NCI-H524 treated with DMSO at 0.1 percent for 48 hours (cell line): ENCODE results near the gene TMEM132E.
A peak's percentile ranks its signal among the peaks of the same experiment; 100 is the strongest.
"Not testable (repeated sequence)": the region's sequence is repeated elsewhere in the genome, so short reads cannot be mapped to it uniquely, and the experiment has no call there.

Experiments
- DNase-seq: peaks from one replicate; lab custom pipeline; 2025; lab: John Stamatoyannopoulos, UW

TMEM132E gene, protein sequence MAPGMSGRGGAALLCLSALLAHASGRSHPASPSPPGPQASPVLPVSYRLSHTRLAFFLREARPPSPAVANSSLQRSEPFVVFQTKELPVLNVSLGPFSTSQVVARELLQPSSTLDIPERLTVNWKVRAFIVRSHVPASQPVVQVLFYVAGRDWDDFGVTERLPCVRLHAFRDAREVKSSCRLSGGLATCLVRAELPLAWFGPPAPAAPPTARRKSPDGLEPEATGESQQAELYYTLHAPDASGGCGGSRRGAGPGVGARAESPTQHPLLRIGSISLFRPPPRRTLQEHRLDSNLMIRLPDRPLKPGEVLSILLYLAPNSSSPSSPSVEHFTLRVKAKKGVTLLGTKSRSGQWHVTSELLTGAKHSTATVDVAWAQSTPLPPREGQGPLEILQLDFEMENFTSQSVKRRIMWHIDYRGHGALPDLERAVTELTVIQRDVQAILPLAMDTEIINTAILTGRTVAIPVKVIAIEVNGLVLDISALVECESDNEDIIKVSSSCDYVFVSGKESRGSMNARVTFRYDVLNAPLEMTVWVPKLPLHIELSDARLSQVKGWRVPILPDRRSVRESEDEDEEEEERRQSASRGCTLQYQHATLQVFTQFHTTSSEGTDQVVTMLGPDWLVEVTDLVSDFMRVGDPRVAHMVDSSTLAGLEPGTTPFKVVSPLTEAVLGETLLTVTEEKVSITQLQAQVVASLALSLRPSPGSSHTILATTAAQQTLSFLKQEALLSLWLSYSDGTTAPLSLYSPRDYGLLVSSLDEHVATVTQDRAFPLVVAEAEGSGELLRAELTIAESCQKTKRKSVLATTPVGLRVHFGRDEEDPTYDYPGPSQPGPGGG (N-terminal part only)

DNA sequence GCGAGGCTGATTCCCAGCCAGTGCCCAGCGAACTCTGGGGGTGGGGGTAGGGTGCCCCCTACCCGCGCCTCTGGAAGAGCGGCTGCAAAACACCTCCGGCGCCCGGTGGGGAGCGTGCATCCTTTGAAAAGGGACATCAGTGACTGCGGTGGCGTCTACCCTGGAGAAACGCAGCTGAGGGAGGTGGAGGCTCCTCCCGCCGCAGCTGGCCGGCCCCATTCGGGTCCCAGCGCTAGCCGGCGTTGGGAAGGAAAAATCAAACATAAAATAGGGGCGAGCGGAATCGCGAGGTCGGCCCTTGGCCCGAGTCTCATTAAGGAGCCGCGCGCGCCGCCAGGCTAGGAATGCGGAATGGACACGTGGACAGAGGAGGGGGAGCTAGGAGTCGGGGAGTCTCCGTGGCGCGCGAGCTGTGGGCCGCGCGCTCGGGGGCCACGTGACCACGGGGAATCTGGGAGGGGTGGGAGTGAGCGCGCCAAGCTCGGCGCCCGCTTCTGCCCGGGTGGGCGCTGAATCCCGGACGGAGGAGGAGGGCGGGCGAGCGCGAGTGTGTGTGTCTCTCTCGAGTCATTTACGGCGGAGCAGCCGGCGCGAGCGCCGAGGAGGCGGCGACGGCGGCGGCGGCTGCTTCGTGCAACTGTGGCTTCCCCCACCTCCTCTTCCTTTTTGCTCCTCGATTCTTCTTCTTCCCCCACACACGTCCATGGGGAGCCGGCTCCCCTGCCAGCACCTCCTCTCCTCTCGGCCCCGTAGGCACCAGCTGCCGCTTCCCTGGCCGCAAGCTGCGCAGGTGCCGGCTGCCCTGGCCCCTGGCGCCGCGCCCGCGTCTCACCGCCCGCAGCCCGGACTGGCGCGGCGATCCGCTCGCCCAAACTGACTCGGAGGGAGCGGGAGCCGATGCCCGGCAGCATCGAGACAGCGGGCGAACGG is at the start of gene TMEM132E:
Gene TMEM132E, plus strand, starts transcription at position 566 of the 930 bp plus-strand sequence. CDS start 1,495 bp downstream, outside the sequence.
- peak; percentile 59 for DNase-seq

DNA sequence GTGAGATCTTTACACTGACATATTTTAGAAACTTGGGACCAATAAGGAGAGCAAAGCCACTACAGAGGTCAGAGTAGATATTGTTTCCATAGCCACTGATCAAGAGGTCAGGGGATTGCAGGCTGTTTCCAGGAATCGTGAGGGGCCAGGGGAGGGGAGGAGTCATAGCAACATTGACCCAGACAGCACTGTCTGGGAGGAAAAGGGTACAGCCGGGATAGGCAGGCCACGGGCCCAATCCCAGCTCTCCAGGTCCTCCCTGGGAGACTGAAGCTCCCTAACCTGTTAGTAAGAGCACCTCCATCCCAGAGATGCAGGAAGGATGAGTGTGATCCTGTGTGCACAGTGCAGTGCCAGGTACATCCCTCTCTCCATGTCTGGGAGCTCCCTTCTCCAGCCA is 48.5 kb upstream of the TMEM132E start:
- no peak for DNase-seq

DNA sequence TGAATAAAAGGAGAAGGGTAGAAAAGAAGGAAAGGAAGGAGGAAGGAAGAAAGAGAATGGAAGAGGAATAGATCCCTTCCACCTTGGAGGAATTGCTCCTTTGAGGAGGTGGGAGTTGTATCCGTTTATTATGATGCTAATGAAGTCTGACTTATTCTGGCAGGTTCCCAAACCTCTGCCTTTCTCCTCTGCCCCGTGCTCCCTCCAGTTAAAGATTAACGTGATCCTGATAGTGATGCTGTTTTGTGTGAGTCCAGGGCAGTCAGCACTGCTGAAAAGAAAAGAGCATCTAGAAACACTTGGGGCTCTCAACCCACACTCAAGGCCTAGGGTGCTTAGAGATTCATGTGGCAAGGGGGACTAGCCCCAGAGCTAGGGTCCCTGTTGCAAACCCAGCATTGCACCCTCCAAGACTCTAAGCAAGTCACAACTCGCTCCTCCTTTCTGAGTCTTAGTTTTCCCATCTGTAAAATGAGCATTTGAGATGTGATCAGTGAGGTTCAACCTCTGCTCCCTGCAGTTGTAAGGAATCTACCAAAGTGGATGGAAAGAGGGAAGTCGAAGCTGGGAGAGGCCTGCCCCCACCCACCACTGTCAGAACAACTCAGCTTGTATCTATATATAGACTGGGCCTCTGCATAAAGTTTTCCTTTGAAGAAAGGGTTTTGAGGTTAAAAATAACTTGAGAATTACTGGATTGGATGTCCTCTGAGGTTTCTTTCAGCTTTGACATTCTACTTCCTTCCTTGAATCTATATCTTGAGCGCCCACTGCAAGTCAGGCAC is 46.9 kb upstream of the TMEM132E start:
- DNase-seq, result no peak

DNA sequence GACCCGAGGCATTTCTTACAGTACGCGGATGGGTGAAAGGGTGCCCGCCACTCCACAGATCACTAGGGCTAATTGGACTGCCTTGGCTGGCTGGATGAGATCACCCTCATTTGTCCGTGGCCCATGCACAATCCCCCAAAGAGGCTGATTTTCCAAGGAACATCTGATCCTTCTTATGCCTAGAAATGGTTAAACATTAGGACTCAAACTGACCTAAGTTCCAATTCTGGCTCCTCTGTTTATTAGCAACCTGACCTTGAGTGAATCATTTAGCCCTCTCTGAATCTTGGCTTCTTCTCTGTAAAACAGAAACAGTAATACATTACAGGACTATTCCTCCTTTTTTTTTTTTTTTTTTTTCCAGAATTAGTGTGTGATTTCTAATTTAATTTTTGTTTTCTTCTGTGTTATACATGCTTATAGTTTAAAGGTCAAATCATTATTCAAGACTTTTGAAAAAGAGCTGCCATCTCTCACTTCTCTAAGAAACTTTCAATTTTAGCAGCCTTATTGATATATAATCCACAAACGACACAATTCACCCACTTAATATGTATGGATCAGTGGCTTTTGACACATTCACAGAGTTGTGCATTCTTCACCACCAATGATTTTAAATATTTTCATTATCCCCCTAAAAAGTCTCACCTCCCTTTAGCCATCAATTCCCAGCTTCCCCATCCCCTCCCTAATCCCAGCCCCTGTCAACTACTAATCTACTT is 45.4 kb upstream of the TMEM132E start:
- DNase-seq, result no peak

DNA sequence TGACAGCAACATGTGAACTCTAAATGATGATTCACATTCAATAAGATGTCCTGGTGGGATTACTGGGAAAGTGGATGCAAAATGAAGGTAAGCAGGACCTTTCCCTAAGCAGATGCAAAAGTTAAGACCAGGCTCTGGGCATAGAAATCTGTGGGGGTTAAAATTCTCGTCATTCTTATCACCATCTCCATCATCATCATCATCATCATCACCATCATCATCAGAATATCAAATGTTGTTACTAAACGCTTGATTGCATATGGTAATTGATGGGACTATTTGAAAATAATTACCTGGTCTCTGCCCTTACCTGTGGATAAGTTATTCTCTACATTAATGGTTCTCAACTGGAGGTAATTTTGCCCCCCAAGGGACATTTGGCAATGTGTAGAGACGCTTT is 41.9 kb upstream of the TMEM132E start:
- DNase-seq, result no peak

DNA sequence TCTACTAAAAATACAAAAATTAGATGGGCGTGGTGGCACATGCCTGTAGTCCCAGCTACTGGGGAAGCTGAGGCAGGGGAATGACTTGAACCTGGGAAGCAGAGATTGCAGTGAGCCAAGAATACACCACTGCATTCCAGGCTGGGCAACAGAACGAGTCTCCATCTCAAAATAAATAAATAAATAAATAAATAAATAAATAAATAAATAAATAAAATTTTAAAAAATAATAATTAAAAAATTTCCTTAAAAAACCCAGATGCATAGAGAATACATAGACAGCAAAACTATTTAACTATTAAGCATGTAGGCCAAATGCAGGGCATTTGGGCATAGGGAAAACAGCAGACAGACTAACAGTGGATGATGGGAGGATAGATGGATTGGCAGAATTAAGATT is 40.8 kb upstream of the TMEM132E start:
- DNase-seq, result not testable (repeated sequence)

DNA sequence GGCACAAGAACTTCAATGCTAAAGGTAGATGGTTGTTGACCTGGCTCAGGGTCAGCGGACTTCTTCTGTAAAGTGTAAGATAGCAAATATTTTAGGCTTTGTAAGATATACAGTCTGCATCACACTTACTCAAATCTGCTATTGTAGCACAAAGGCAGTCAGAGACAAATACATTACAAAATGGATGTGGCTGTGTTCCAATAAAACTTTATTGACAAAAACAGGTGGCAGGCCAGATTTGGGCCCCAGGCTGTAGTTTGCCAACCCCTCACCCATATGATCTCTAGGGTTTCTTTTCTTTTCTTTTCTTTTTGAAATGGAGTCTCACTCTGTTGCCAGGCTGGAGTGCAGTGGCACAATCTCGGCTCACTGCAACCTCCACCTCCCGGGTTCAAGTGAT is 39.5 kb upstream of the TMEM132E start:
- DNase-seq, result no peak

DNA sequence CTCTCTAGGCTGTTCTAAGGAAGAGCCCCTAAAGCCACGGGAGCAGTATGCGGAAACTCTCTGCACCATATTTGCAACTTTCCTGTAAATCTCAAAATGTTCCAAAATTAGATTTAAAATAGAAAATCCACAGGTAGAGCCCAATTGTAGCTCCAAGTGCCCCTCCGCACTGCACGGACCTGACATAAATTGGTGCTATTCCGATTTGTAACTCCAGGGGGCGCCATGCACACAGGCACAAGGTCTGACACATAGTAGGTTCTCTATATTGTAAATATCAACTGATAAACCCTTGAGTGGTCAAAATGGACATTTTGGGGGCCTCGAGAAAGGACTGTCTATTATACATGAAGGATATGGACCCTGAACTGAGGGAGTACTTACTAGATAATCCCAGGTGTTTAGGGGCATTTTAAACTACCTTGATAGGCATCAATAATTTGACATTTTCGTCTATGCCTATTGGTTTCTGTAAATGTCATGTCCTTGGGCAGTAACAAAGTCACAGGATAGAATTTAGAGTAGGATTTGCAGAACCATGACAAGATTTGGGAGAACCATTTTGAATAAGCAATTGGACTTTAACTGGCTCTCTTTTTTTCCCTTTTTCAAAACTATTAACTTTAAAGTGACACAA is 36.6 kb upstream of the TMEM132E start:
- DNase-seq, result no peak

DNA sequence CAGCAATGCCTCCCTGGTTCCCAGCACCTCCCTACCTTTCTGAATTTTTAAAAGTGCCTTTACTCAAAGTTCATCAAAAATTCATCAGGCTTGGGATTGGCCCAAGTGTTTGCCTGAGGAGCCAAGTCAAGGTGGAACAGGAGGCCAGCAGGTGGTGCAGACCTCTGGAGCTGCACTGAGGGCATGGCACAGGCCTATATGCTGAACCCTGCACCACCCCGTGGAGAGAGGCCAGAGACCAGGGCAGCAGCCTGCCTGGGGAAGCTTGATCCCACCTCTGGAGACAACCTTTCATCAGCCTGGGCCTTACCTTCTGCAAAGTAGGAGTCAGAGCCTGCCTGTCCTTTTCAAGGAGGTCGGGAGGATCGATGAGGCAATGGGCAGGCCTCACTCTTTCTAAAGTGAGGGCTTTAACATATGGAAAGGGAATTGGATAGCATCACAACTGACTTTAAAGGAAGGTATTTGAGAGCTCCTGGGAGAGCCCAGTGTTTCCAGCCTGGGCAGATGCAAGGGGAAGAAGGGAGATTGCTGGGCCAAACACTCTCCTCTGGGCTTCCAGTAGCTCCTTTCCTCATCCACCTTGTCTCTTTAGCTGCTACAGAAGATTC is 31.8 kb upstream of the TMEM132E start:
- DNase-seq, result no peak

DNA sequence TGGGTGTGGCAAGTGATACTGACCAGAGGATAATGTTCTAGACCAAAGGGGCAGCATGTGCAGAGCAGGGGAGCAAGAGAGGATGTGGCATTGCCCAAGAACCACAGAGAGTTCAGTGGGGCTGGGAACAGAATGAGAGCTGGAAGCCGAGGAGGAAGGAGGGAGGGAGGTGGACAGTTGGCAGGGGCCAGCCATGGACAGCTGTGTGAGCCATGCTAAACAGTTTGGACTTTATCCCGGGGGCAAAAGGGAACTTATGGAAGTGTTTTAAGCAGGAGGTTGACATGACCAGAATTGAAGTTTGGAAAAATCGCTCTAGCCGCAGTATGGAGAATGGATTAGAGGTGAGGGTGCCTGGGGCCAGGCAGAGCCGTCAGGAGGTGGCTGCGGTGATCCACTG is 29.4 kb upstream of the TMEM132E start:
- DNase-seq, result no peak

DNA sequence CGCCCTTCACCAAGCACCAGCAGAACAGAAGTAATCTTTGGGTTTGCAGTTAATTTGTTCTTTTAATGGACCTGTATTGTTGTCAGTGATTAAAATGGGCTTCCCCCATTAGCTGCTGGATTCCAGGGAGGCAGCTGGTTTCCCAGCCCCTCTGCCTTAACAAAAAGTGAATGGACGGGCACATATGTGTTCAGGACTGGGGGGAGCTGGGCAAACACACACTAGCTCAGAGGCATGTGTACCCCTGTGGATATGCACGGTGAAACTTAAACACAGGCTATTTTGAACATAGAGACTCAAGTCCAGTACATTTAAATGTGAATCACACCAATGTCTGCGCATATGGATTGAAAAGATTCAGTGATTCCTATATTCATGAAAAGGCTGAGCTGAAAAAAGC is 25.5 kb upstream of the TMEM132E start:
- DNase-seq, result no peak

DNA sequence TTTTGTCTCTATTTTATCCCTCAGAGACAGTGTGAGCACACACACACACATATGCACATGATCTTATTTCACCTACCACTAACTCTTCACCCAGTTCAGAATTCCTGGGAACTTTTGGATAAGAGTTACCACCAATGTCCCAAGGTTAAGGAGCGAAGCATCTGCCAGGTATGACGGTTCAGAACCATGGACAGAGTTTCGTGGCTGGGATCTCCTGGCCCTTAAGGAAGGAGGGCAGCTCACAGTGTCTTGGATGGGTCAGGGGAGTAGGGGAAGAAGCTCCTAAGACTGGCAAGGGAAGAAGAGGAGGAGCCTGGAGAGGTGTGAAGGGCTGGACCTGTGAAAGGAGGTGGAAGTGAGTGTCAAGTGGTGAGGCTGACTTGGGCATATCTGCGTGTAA is 23.0 kb upstream of the TMEM132E start:
- no peak for DNase-seq

DNA sequence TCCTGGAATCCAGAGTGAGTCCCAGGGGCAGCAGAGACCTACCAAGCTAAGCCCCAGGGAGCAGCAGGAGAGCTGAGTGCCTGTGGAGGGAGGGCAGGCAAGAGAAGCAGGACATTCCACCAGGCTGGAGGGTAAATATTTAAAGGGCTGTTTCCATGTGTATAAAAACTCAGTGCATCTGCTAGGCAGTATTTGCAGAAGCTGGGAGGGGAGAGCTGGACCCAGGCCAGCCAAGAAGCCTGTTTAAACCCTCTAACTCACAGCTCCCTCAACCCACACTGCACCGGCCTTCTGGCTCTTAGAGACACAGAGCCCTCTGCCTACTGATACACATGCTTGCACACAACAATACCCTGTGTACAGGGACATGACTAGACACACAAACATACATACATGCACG is 22.5 kb upstream of the TMEM132E start:
- peak; percentile 23 for DNase-seq

DNA sequence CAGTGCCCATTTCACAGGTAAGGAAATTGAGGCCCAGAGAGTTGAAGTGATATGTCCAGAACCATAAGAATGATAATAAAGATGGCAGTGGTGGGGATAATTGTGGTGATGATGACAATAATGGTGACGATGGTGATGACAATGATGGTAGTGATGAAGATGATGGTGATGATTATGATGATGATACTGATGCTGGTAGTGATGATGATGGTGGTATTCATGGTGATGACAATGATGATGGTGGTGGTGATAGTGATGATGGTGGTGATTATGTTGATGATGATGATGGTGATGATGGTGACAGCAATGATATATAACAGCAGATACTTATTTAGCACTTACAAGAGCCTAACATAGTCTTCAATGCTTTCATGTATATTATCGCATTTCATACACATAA is 18.1 kb upstream of the TMEM132E start:
- no peak for DNase-seq

DNA sequence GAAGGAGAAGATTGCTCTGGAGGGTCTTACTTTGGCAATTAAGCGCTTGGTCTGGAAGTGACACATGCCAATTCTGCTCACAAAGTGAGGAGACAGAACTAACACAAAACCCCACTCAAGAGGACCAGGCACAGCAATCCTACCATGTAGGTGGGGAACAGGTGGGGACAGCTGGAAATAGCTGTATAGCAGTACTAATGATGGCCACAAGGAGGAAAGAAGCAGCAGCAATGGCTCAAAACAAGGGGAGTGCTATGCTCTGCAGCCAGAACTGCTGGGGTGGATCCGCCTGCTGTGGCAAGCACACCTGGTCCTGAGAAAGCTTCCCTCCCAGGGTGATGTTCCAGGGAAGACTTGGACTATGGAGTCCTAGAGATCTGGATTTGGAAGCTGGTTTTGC is 17.0 kb upstream of the TMEM132E start:
- DNase-seq, result no peak

DNA sequence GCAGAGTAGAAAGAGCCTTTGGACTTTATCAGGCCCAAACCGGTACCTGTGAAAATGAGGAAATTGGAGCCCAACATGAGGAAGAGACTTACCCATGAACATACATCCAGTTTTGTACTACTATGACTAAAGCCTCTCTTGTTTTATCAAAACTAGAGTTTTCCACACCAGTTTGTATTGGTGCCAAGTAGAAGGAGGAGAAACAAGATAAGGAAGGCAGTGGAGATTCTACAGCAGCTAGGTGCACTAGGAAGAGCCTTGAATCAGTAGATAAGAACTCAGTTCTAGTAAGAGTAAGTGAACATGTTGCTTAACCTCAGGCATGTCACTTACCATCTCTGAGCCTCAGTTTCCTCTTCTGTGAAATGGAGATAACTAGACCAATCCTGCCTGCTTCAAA is 13.7 kb upstream of the TMEM132E start:
- no peak for DNase-seq

DNA sequence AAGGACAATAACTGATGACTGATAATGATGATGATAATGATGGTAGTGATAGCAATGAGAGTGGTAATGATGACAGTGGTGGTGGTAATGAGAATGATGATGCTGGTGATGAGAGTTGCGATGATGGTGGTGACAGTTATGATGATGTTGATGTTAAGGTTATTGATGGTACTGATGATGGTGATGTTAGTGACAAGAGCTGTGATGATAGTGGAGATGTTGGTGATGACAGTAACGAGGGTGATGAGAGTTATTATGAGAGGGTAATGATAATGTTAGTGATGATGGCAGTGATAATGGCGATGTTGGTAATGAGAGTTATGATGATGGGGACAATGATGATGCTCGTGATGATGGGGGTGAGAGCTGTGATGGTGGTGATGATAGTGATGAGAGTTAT is 13.2 kb upstream of the TMEM132E start:
- no peak for DNase-seq

DNA sequence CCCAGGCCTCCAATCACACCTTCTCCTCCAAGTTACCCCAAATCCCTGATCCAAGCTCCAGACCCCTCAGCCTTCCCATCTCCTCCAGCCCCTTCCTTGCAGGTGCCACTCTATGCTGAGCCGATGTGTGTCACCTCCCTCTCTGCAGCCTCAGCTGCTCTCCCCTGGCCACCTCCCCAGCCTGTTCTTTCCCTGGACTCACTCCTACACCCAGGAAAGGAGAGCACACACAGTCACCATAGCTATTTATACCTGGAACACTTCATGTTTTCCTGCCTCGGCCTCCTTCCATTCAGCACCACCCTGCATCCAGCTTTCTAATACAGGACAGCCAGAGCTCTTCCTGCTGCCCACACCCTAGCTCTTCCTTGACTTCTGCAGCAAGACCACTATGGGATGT is 12.5 kb upstream of the TMEM132E start:
- no peak for DNase-seq

DNA sequence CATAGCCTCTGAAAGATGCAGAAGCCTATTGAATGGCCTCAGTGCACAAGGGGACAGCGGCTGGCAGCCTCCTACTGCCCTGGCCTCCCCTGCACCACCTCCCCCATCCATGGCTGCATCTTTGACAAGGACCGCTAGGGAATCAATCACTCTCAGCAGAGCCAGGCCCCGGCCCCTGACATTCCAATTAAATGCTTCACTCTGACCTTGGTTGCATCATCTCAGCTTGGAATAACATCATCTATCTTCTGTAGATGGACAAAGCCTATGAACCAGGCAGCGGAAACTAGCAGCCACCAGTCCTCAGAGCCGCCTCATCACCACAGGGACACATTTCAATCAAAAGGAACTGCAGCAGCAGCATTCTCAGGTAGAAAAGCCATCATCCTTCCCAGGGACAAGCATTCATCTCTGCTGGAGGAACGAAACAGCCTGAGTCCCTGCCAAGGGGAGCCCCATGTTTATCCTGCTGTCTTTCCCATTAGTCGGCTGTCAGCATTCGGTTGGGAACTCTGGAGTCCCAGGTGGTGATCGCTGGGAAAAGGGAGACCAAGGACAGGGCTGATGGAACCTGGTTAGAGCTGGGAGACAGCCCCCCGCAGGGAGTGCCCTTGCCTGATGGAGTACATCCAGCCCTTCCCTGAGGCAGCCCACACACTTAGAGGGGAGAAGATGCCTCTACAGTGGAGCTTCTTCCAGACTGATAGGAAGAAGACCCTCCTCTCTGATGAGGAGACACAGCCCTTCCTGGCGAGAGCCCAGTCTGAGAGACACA is 11.5 kb upstream of the TMEM132E start:
- no peak for DNase-seq
